Measurements from ENCODE around the gene RANBP17. TPM values are rescaled to one million over a fixed set of nuclear protein-coding genes. Genes with fewer than 3 reads are reported as not detected.

RANBP17 gene
- 12.3 TPM for total RNA-seq
- long read RNA-seq, transcript RANBP17-202 (7 exons, 1,199 nt) = major isoform, 7 of 18 reads
- long read RNA-seq, partial matches to known transcripts = 2 of 18 reads
- long read RNA-seq, other reads (novel, unspliced or antisense) = 9 of 18 reads

DNA sequence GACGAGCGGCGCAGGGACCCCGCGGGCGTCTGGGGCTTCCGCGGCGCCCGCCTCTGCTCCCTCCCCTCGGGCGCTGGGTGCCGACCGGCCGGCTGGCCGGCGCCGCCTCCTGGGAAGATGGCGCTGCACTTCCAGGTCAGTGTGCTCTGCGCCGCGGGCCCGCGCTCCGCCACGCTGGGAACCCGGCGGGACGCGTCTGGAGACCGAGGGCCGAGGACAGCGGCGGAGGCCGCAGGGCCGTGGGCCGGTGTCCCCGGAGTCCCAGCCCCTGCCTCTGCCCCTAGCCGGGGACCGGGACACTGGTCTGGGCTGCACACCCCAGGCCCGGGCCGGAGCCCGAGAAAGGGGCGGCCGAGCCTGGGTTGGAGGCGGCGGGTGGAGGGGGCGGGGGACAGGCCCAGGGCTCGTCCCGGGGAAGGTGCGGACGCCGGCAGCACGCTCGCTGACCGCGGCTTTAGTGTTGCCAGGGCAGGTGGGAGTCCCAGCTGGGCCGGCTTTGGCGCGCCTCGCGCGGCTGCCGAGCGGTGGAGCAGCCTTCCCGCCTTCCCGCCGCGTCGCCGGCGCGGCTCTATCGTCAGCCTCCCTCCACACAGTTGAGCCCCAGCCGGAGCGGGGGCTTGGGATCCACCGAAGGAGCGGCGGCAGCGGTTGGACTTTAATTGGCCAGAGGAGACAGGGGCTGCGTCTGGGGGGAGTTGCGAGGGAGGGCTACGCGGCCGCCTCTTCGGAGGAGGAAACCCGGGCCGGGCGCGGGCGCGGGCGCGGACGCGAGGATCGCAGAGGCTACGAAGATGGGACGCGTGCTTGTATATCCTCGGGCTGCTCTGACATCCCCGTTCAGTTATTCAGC lies at the start of gene RANBP17:
TSS of gene RANBP17 (plus strand) at position 102 of the 850 bp plus-strand sequence.
- ATAC-seq = peak; percentile 94 to 95
- Histone ChIP-seq H3K27ac (peak within 1 kb of the TSS; percentile 72), H3K4me3 (peak within 1 kb of the TSS; percentile 69), H3K9me3 (peaks cover 13% of the 10 kb centered on the region), H3K36me3 (no peaks in the 10 kb centered on the region), H3K27me3 (ENCODE audit: low read depth) (peaks cover 7% of the 10 kb centered on the region), H3K4me1 (no peaks in the 10 kb centered on the region)
- peak; percentile 76 for DNase-seq
- intact Hi-C loops (cut with DNase I) = no loop called here
- TF ChIP-seq, protein P1, sequence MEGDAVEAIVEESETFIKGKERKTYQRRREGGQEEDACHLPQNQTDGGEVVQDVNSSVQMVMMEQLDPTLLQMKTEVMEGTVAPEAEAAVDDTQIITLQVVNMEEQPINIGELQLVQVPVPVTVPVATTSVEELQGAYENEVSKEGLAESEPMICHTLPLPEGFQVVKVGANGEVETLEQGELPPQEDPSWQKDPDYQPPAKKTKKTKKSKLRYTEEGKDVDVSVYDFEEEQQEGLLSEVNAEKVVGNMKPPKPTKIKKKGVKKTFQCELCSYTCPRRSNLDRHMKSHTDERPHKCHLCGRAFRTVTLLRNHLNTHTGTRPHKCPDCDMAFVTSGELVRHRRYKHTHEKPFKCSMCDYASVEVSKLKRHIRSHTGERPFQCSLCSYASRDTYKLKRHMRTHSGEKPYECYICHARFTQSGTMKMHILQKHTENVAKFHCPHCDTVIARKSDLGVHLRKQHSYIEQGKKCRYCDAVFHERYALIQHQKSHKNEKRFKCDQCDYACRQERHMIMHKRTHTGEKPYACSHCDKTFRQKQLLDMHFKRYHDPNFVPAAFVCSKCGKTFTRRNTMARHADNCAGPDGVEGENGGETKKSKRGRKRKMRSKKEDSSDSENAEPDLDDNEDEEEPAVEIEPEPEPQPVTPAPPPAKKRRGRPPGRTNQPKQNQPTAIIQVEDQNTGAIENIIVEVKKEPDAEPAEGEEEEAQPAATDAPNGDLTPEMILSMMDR (IDR thresholded peaks at IDR 0.05) = no peak

DNA sequence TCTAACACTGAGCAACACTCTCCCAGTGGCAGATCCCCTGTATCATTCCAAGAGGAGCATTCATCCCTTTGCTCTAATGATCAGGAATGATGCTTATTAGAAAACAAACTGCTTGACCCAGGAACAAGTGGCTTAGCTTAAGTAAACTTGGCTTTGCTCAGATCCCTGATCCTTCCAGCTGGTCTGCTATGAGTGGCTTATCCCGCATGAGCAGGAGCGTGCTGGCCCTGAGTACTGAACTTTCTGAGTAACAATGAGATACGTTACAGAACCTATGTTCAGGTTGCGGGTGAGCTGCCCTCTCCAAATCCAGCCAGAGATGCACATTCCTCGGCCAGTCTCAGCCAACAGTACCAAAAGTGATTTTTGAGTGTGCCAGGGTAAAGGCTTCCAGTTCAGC lies 48.6 kb upstream of the RANBP17 start:
- Histone ChIP-seq H3K36me3 (no peaks in the 10 kb centered on the region), H3K9me3 (no peaks in the 10 kb centered on the region), H3K4me1 (no peaks in the 10 kb centered on the region), H3K27me3 (ENCODE audit: low read depth) (no peaks in the 10 kb centered on the region), H3K4me3 (no peak overlapping the region), H3K27ac (no peak overlapping the region)
- ATAC-seq = no peak
- intact Hi-C loops (cut with DNase I) = no loop called here
- TF ChIP-seq, protein P1 (IDR thresholded peaks at IDR 0.05) = no peak
- no peak for DNase-seq

DNA sequence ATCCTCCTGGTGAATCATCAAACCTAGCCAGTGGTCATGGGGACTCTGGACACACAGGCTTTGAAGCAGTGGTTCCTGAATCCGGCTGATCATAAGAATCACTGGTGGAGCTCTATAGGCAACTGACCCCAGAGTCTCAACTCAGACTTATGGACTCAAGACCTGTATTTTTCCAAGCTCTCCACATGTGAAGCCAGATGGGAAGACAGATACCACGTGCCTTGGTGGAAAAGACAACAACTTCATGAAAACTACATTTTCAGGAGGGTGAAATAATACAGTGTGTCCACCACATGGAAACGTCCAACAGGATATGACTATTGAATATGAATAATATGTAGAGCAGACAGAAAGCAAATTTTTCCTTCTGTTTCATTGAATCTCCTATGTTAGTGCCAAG lies 44.6 kb upstream of the RANBP17 start:
- Histone ChIP-seq H3K36me3 (no peaks in the 10 kb centered on the region), H3K9me3 (no peaks in the 10 kb centered on the region), H3K27ac (no peak overlapping the region), H3K27me3 (ENCODE audit: low read depth) (no peaks in the 10 kb centered on the region), H3K4me1 (no peaks in the 10 kb centered on the region), H3K4me3 (no peak overlapping the region)
- ATAC-seq (no peak), DNase-seq (no peak)
- TF ChIP-seq, protein P1 (IDR thresholded peaks at IDR 0.05) = no peak
- intact Hi-C loops (cut with DNase I) = no loop called here

DNA sequence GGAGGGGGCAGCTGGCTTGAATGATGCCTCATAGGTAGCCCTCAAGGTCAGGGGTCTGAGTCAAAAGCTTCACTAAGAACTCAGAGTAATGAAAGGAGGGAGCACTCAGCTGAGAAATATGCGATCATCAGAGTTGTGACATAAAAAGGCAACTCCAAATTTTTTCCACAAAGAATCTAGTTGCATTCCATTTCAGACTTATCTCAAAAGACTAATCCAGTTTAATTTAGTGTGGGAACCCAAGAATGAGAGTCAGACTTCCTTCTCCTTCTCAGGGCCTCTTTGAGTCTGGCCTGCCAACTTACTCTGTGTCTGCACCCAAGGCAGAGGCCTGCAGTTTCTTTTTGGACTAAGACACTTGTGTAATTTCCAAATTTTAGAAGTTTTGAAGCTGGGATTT lies 43.6 kb upstream of the RANBP17 start:
- no peak for DNase-seq
- intact Hi-C loops (cut with DNase I) = no loop called here

DNA sequence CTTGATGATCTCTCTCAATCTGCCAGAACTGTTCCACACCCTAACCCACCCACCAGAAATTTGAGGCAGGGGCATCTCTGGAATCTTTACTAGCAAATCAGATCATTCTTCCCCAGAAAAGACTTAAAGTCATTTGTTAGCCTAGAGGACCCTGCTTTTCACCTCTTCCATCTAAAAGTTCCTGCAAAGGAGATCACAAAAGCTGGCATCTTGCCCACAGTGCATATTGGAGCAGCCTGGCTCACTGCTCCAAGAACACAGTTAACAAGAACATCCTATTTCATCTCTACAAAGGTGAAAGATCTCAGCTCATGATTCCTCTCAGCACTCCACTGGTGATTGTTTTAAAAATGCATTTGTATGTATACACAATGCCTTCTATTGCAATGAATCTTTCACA lies 42.0 kb upstream of the RANBP17 start:
- no peaks in the 10 kb centered on the region for H3K36me3 ChIP-seq
- no peak overlapping the region for H3K4me3 ChIP-seq
- intact Hi-C loops (cut with DNase I) = no loop called here
- H3K4me1 ChIP-seq = no peaks in the 10 kb centered on the region
- no peaks in the 10 kb centered on the region for H3K9me3 ChIP-seq
- DNase-seq = no peak
- no peak overlapping the region for H3K27ac ChIP-seq
- no peak for ATAC-seq
- H3K27me3 ChIP-seq (ENCODE audit: low read depth) = no peaks in the 10 kb centered on the region
- TF ChIP-seq, protein P1 (IDR thresholded peaks at IDR 0.05) = no peak

More for the DNA sequence above, 43.6 kb upstream of the RANBP17 start:
- H3K9me3 ChIP-seq = no peaks in the 10 kb centered on the region
- no peak overlapping the region for H3K27ac ChIP-seq
- no peaks in the 10 kb centered on the region for H3K27me3 ChIP-seq (ENCODE audit: low read depth)
- ATAC-seq = no peak
- TF ChIP-seq, protein P1 (IDR thresholded peaks at IDR 0.05) = no peak
- no peak overlapping the region for H3K4me3 ChIP-seq
- H3K4me1 ChIP-seq = no peaks in the 10 kb centered on the region
- no peaks in the 10 kb centered on the region for H3K36me3 ChIP-seq

Measured in lower lobe of right lung (tissue), 2 donors.